Activated naive CD4-positive, alpha-beta T cell treated with anti-CD3 and anti-CD28 coated beads, Interleukin-2, amount 50 U/mL, for 24 hours (primary cell): ENCODE data around the gene KRTAP10-8.
"Not testable (repeated sequence)": the region's sequence is repeated elsewhere in the genome, so short reads cannot be mapped to it uniquely, and the experiment has no call there.

Source experiments
- H3K27ac Mint-ChIP-seq: one replicate; pipeline ENCODE4 v1.8.0; 2021; ENCODE audit warnings: mild to moderate bottlenecking, mixed read lengths
- H3K27me3 Mint-ChIP-seq: one replicate; pipeline ENCODE4 v1.8.0; 2021; ENCODE audit warnings: mixed read lengths
- H3K36me3 Mint-ChIP-seq: one replicate; pipeline ENCODE4 v1.8.0; 2021; ENCODE audit warnings: mixed read lengths
- H3K4me1 Mint-ChIP-seq: one replicate; pipeline ENCODE4 v1.8.0; 2021; ENCODE audit warnings: mixed read lengths
- H3K4me3 Mint-ChIP-seq: one replicate; pipeline ENCODE4 v1.8.0; 2021; ENCODE audit warnings: mild to moderate bottlenecking, mixed read lengths
- H3K9me3 Mint-ChIP-seq: one replicate; pipeline ENCODE4 v1.8.0; 2021; ENCODE audit warnings: mixed read lengths

The KRTAP10-8 gene

GRCh38 chr21:44590311-44590721, 21.6 kb upstream of the KRTAP10-8 start:
- no peaks in the 10 kb centered on the region for H3K36me3 Mint-ChIP-seq
- no peaks in the 10 kb centered on the region for H3K9me3 Mint-ChIP-seq
- no peaks in the 10 kb centered on the region for H3K27me3 Mint-ChIP-seq
- no peak overlapping the region for H3K4me3 Mint-ChIP-seq
- peaks cover 7% of the 10 kb centered on the region for H3K4me1 Mint-ChIP-seq
- H3K27ac Mint-ChIP-seq: no peak overlapping the region

DNA sequence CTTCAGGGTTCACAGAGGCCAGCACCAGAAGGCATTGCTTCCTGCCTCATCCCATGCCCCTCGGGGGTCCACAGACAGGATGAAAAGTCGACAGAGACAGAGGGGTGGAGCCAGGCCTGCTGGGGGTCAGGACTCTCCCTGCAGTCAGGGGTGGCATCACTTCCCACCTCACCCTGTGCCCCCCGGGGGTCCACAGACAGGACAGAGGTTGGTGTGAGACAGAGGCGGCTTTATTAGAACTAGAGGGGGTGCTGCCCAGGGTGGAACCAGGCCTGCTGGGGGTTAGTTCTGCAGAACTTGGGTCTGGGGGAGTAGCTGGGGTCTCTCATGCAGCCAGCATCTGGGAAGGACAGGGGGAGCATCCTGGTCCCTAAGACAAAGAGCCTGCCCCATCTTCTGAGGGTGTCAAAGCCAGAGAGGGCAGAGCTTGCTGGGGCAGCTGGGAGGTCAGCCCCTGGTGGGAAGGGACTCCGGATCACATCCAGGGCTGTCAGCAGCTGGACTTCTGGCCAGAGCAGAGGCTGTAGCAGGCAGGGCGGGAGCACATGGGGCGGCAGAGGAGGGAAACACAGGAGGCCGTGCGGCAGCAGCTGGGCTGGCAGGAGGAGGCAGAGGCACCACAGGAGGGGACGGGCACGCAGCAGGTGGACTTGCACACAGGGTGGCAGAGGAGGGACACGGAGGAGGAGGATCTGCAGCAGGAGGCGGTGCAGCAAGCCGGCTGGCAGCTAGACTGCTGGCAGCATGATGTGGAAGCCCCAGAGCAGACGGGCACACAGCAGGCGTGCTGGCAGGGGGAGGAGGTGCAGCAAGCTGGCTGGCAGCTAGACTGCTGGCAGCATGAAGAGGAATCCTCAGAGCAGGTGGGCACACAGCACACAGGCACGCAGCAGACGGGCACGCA, 20.7 kb upstream of the KRTAP10-8 start:
- H3K27me3 Mint-ChIP-seq, H3K9me3 Mint-ChIP-seq, H3K4me3 Mint-ChIP-seq, H3K36me3 Mint-ChIP-seq, H3K27ac Mint-ChIP-seq, H3K4me1 Mint-ChIP-seq: not testable (repeated sequence)

DNA sequence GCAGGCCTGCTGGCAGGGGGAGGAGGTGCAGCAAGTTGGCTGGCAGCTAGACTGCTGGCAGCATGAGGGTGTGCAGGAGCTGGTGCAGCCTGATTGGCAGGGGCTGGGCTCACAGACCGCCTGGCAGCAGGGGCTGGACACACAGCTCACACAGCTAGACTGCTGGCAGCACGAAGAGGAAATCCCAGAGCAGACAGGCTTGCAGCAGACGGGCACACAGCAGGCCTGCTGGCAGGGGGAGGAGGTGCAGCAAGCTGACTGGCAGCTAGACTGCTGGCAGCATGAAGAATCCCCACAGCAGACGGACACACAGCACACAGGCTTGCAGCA, 20.1 kb upstream of the KRTAP10-8 start:
- H3K27me3 Mint-ChIP-seq, H3K27ac Mint-ChIP-seq, H3K4me3 Mint-ChIP-seq, H3K9me3 Mint-ChIP-seq, H3K36me3 Mint-ChIP-seq, H3K4me1 Mint-ChIP-seq: not testable (repeated sequence)

DNA sequence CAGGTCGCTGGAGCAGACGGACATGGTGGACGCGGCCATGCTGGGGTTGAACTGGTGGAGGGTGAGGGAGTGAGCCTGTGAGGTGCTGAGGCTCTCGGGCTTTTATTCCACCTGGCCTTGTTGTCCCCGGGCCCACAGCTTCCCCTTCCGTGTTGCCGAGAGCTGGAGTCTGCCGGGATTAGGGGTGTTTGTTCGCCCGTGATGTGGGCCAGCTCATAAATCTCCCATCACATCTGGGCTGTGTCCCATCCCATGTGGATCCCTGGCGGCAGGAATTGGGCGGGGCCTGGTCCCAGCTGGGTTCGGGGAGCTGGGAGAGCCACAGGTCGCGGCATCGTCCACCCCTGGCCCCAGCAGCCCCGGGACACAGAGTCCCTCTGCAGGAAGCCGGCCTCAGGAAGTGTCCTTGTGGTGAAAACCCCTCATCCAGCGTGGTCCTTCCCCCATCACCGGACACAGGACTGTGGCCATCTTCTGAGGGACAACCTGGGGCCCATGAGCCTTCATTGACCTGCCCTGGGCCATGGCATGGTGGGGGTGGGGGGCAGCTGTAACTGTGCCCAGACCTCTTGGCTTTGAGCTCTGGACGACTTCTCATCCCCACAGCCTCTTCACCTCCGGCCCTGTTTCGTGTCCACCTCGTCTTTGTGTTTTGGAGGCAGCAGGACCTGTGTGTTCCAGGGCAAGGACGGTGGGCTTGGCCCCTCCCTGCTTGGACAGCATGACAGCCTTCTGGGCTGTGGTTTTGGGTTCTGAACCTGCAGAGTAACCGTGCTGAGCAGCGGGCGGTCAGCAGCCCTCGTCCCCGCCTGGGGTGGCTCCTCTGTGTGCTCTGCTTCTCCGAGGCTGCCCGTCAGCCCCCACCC, 19.2 kb upstream of the KRTAP10-8 start, which contains the start of gene KRTAP10-6:
Gene KRTAP10-6 (minus strand): TSS at position 60 of the 866 bp plus-strand sequence. CDS start 21 bp downstream, at position 39.
- Mint-ChIP-seq H3K4me3 (no peak within 1 kb of the TSS), H3K27me3 (no peaks in the 10 kb centered on the region), H3K27ac (no peak within 1 kb of the TSS), H3K9me3 (no peaks in the 10 kb centered on the region), H3K36me3 (no peaks in the 10 kb centered on the region), H3K4me1 (peaks cover 3% of the 10 kb centered on the region)

DNA sequence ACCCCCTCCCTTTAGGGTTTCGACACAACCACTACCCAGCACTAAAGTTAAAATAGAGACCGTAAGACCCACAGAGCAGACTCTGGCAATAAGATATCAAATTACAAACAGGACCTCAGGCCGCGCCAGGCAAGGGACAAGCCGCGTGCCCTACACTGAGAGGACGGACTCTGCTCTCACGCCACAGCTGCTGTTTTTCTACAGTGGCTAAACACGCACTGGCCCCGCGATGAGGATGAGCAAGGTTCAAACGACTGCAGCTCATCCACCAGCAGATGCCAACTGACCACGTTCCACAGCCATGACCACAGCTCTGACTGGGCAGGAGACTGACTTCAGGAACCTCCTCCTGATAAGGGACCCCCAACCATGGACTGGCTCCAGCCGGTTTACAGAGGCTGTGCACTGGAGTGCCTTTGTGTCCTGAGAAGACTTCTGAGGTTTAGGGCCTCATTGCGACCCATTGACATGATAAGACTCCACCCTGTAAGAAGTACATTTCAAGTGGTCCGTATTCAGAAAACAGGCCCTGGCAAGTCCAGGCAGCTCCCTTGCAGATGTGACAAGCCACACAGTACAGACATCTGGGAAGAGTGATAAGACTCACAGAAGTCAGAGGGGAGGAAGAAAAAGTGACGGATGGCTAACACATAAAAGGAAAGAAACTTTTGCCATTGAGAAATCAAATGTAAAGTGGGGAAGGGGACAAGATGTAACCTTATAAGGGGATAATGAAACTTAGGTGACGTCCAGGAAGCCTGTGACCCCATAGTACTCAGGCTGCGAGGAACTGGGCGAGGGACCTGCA, 18.1 kb upstream of the KRTAP10-8 start:
- peaks cover 3% of the 10 kb centered on the region for H3K4me1 Mint-ChIP-seq
- H3K4me3 Mint-ChIP-seq: no peak overlapping the region
- no peaks in the 10 kb centered on the region for H3K9me3 Mint-ChIP-seq
- peaks cover 1% of the 10 kb centered on the region for H3K36me3 Mint-ChIP-seq
- peak overlapping the region; percentile 61 for H3K27ac Mint-ChIP-seq
- H3K27me3 Mint-ChIP-seq: no peaks in the 10 kb centered on the region

- H3K9me3 Mint-ChIP-seq: no peaks in the 10 kb centered on the region
- peaks cover 1% of the 10 kb centered on the region for H3K36me3 Mint-ChIP-seq
- no peak overlapping the region for H3K27ac Mint-ChIP-seq
- no peaks in the 10 kb centered on the region for H3K27me3 Mint-ChIP-seq
- H3K4me3 Mint-ChIP-seq: no peak overlapping the region
- peaks cover 3% of the 10 kb centered on the region for H3K4me1 Mint-ChIP-seq
Measured at GRCh38 chr21:44594406-44594916, 17.4 kb upstream of the KRTAP10-8 start.

GRCh38 chr21:44595524-44595923, 16.4 kb upstream of the KRTAP10-8 start:
- Mint-ChIP-seq H3K27me3 (no peaks in the 10 kb centered on the region), H3K27ac (no peak overlapping the region), H3K4me1 (peaks cover 3% of the 10 kb centered on the region), H3K9me3 (no peaks in the 10 kb centered on the region), H3K36me3 (peaks cover 1% of the 10 kb centered on the region), H3K4me3 (no peak overlapping the region)

DNA sequence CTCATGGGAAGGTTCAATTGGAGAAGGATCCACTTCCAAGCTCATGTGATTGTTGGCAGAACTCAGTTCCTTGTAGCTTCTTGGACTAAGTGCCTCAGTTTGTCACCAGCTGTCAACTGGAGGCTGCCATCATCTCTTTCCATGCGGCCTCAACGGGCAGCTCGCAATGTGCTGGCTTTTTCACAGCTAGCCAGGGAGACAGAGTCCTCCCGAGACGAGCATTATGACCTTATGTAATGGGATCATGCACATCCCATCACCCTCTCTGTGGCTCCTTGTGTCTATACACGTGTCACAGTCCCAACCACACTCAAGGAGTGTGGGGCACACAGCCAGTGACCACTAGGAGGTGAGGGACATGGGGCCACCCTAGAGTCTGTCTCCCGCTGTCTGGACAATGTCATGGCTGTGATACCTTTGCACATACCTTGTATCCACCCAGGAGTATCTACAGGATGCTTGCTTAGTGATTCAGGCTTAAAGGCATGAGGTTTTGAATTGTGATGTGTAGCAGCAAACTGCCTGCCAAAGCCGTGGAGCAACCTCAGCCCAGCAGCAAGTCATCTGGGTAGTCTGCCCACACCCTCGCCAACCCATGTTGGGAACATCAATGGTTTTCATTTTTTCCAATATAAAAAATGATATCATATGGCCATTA, 15.7 kb upstream of the KRTAP10-8 start:
- Mint-ChIP-seq H3K27ac (no peak overlapping the region), H3K4me1 (peaks cover 3% of the 10 kb centered on the region), H3K27me3 (no peaks in the 10 kb centered on the region), H3K36me3 (peaks cover 1% of the 10 kb centered on the region), H3K4me3 (no peak overlapping the region), H3K9me3 (no peaks in the 10 kb centered on the region)

DNA sequence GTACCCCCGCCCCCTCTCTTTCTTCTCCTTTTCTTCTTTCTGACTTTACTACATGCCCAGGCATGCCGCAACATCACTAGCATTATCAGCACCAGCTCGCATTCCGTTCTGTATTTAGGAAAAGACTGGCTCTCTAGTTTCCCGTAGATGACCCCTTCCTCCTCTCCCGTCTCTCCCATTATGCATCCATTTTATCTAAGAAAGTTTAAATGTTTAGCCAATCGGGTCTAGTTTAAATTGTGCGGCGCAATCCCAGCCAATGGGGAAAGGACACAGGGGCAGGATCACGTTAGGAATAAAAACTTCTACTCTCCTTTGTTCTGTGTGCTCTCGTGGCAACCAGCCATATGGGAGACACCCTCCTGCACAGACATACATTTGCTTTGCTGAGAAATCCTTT, 13.8 kb upstream of the KRTAP10-8 start:
- Mint-ChIP-seq H3K36me3 (peaks cover 1% of the 10 kb centered on the region), H3K27ac (no peak overlapping the region), H3K4me3 (no peak overlapping the region), H3K9me3 (no peaks in the 10 kb centered on the region), H3K27me3 (no peaks in the 10 kb centered on the region), H3K4me1 (peaks cover 3% of the 10 kb centered on the region)

DNA sequence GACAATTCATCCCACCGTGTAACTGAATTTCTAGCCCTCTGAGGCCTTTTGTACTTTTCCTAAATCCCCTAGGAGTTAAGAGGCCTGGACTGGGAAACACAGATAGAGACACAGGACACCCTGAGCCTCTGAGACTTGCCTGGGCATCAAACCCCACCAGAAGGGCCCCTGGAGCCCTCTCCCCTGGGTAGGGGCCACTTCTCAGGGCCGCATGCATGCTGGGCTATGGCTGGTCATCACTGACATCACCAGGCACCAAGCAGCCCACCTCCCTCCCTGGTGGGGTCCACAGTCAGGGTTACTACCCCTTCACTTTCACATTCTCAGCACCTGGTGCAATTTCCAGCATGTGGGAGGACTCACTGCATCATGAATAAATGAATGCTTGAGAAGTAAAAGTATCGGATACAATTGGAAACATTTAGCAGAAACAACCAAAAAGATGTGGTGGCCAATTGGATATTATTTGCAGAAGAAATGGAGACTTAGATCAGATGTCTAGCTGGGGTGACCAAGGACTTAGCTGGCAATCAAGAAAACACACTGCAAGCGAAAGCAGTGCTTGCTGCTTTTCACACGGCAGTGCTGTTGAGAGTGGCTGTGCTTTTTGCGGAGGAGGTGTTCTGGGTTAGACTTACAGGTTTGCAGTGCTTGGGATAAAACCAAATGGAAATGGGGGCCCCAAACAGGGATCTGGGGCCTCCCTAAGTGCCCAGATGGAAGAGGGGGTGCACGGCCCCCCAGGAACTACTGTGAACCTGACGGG, 12.4 kb upstream of the KRTAP10-8 start:
- H3K36me3 Mint-ChIP-seq: peaks cover 1% of the 10 kb centered on the region
- peaks cover 3% of the 10 kb centered on the region for H3K4me1 Mint-ChIP-seq
- no peak overlapping the region for H3K4me3 Mint-ChIP-seq
- no peaks in the 10 kb centered on the region for H3K9me3 Mint-ChIP-seq
- no peak overlapping the region for H3K27ac Mint-ChIP-seq
- no peaks in the 10 kb centered on the region for H3K27me3 Mint-ChIP-seq

DNA sequence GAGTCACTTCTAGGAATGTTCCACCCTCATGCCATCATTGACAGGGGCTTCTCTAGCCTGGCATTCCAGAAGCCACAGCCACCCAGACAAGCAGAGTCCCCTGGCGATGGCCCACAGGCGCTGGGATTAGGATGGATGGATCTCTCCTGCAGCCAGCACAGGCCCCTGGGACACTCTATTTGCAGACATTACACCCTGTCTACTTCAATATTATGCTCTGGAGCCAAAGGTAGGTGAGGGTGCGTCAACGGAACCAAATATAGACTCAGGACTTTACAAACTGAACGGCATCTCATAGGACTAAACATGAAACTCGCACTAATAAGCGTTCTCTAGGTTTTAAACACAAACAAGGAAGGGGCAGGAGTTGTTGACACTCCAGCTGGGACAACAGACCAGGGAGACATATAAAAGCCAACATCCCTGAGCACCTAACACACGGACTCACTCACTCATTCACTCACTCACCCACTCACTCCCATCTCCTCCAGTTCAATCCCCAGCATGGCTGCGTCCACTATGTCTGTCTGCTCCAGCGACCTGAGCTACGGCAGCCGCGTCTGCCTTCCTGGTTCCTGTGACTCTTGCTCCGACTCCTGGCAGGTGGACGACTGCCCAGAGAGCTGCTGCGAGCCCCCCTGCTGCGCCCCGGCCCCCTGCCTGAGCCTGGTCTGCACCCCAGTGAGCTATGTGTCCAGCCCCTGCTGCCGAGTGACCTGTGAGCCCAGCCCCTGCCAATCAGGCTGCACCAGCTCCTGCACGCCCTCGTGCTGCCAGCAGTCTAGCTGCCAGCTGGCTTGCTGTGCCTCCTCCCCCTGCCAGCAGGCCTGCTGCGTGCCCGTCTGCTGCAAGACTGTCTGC, 11.5 kb upstream of the KRTAP10-8 start, which contains the start of gene KRTAP10-7:
Gene KRTAP10-7 (plus strand): TSS at position 480 of the 861 bp plus-strand sequence. CDS start 25 bp downstream, at position 505.
- H3K9me3 Mint-ChIP-seq, H3K36me3 Mint-ChIP-seq, H3K27me3 Mint-ChIP-seq, H3K4me3 Mint-ChIP-seq, H3K4me1 Mint-ChIP-seq, H3K27ac Mint-ChIP-seq: not testable (repeated sequence)

DNA sequence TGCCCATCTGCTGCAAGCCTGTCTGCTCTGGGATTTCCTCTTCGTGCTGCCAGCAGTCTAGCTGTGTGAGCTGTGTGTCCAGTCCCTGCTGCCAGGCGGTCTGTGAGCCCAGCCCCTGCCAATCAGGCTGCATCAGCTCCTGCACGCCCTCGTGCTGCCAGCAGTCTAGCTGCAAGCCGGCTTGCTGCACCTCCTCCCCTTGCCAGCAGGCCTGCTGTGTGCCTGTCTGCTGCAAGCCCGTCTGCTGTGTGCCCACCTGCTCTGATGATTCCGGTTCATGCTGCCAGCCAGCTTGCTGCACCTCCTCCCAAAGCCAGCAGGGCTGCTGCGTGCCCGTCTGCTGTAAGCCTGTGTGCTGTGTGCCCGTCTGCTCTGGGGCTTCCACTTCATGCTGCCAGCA, 10.8 kb upstream of the KRTAP10-8 start:
- not testable (repeated sequence) for H3K27me3 Mint-ChIP-seq, H3K27ac Mint-ChIP-seq, H3K4me3 Mint-ChIP-seq, H3K4me1 Mint-ChIP-seq, H3K9me3 Mint-ChIP-seq, H3K36me3 Mint-ChIP-seq

DNA sequence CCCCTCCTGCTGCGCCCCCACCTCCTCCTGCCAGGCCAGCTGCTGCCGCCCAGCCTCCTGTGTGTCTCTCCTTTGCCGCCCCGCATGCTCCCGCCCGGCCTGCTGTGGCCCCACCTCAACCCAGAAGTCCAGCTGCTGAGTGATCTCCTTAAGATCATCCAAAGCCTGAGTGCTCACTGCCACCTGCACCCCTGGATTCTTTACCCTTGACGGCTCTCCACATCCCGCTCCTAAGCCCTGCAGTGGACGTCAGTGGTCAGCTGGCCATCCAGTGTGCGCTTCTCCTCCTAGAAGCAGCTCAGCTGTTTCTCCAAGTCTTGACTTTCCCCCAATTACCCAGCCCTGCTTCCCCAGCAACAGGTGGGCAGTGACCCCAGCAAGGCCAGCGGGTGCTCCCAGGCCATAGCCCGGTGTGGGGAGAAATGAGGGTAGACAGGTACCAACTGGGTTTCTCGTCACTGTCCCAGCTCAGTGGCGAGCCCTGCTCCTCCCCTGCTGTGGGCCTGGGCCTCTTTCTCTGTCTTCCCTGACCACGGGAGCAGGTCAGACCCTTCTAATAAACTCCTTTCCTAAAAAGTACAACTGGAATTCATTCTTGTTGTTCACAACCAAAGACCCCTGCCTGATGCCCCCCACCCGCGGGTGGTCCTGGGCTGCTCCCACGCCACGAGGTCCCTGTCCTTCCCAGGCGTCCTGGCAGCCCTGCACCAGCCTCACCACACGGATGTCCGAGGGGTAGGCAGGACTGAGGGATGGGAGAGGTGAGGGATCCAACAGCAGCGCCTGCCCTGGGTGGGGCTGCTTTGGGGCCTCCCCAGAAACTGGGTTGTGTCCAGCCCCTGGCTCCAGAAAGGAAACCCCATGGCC, 10.1 kb upstream of the KRTAP10-8 start:
- Mint-ChIP-seq H3K27ac (no peak overlapping the region), H3K9me3 (no peaks in the 10 kb centered on the region), H3K4me3 (no peak overlapping the region), H3K4me1 (no peaks in the 10 kb centered on the region), H3K36me3 (peaks cover 1% of the 10 kb centered on the region), H3K27me3 (no peaks in the 10 kb centered on the region)
